ENCODE results near the gene CSNK2A1. TPM values are rescaled to one million over a fixed set of nuclear protein-coding genes. Genes with fewer than 3 reads are reported as not detected.

CSNK2A1 gene
- total RNA-seq, 1 donor from 2014 or later: 84.8 TPM

DNA sequence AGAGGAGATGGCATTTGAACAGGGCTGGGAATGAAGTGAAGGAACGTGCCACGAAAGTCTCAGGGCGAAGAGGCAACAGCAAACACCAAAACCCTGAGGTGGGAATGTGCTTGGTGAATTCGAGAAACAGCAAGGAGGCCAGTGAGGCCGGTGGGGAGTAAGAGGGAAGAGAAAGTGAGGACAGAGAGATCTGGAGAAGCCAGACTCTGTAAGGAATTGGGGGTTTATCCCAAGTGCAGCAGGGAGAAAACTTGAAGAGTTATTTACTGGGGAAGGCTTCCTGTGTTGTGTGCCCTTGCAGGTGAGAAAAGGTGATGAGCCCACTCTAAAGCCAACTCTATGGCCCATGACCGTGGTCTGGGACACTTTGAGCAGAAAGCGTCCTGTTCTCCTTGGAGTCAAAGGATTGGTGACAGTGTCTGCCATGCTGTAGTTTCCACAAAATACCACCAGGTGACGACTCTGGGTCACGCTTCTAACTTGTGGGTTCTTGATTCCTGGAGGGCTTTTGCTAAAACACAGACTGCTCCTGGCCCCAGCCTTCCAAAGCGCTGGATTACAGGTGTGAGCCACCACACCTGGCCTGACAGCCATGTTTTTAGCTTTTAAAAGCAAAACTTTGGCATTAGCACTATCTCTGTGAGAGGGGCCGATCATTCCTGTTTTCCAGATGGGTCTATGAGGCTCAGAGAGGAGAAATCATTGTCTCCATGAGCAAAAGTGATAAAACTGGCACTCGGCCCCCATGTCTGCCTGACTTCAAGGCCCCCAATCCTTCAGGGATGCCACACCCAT, 18.0 kb upstream of the CSNK2A1 start:
- H3K27me3 ChIP-seq: peaks cover 16% of the 10 kb centered on the region
- H3K27ac ChIP-seq: no peak overlapping the region
- DNase-seq (no peak), ATAC-seq (peak; percentile 91)
- H3K36me3 ChIP-seq: no peaks in the 10 kb centered on the region
- no peaks in the 10 kb centered on the region for H3K9me3 ChIP-seq
- no peak overlapping the region for H3K4me3 ChIP-seq
- H3K4me1 ChIP-seq: no peaks in the 10 kb centered on the region
- intact Hi-C loops (cut with DNase I): loop anchor here (5.0 kb wide), 1 partner anchor 86 kb away; no protein-coding TSS in a partner anchor
- TF ChIP-seq, protein P1, sequence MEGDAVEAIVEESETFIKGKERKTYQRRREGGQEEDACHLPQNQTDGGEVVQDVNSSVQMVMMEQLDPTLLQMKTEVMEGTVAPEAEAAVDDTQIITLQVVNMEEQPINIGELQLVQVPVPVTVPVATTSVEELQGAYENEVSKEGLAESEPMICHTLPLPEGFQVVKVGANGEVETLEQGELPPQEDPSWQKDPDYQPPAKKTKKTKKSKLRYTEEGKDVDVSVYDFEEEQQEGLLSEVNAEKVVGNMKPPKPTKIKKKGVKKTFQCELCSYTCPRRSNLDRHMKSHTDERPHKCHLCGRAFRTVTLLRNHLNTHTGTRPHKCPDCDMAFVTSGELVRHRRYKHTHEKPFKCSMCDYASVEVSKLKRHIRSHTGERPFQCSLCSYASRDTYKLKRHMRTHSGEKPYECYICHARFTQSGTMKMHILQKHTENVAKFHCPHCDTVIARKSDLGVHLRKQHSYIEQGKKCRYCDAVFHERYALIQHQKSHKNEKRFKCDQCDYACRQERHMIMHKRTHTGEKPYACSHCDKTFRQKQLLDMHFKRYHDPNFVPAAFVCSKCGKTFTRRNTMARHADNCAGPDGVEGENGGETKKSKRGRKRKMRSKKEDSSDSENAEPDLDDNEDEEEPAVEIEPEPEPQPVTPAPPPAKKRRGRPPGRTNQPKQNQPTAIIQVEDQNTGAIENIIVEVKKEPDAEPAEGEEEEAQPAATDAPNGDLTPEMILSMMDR (IDR thresholded peaks at IDR 0.05): peak; percentile 95

DNA sequence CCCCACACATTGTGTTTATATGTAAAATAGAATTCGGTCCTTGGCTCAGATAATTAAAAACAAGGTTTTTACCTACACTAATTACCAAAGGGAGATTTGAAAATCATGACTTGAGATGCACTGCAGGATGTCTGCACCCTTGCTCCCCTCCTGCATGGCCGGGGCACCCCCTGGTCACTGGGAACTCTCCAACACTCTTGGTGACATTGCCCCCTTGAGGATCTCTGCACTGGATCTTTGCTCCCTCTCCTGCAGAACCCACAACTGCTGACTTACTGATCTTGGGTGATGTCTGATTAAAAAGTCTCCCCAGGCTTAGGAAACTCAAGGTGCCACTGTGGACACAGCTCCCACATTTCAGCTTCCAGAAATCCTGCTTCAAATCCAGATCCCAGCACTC, 17.1 kb upstream of the CSNK2A1 start:
- ATAC-seq (no peak), DNase-seq (no peak)
- intact Hi-C loops (cut with DNase I): loop anchor here (5.0 kb wide), 1 partner anchor 87 kb away; no protein-coding TSS in a partner anchor
- TF ChIP-seq, protein P1 (IDR thresholded peaks at IDR 0.05): no peak
- Histone ChIP-seq H3K36me3 (no peaks in the 10 kb centered on the region), H3K4me3 (no peak overlapping the region), H3K9me3 (no peaks in the 10 kb centered on the region), H3K4me1 (no peaks in the 10 kb centered on the region), H3K27ac (no peak overlapping the region), H3K27me3 (peaks cover 16% of the 10 kb centered on the region)

DNA sequence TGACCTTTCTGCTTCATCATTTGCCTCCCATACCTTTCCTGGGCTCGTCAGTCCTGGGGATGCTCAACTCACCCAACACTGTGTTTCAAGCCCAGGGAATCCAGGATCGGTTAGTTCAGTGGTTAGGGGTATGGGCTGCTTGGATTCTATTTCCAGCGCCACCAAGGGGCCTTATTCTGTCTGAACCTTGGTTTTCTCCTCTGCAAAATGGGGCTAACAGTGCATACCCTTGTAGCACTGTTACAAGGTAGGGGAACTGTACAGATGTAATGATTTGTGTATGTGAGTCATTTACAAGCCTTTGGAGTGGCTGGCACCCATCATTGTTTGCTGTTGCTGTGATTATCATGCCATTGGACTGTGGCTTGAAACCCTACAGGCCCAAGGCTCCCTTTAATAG, 14.5 kb upstream of the CSNK2A1 start:
- H3K4me3 ChIP-seq: no peak overlapping the region
- no peaks in the 10 kb centered on the region for H3K4me1 ChIP-seq
- TF ChIP-seq, protein P1 (IDR thresholded peaks at IDR 0.05): no peak
- DNase-seq: no peak
- no peaks in the 10 kb centered on the region for H3K36me3 ChIP-seq
- intact Hi-C loops (cut with DNase I): no loop called here
- H3K27me3 ChIP-seq: peaks cover 20% of the 10 kb centered on the region
- H3K9me3 ChIP-seq: no peaks in the 10 kb centered on the region
- ATAC-seq: no peak
- no peak overlapping the region for H3K27ac ChIP-seq

DNA sequence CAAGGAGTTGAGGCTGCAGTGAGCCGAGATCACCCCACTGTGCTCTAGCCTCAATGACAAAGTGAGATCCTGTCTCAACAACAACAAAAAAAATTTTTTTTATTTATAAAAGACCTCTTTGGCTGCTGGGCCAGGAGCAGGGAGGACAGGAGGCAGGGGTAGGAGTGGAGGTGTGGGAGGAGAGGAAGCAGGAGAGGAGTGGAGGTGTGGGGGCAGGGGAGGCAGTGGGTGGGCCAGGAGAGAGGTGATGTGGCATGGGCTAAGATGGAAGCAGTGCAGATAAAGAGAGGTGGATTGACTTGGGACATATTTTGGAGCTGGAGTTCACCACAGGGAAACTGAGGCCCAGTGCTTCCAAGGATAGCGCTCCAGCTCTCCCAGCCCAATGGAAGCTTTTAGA, 13.4 kb upstream of the CSNK2A1 start:
- Histone ChIP-seq H3K9me3 (no peaks in the 10 kb centered on the region), H3K27me3 (peaks cover 26% of the 10 kb centered on the region), H3K4me1 (no peaks in the 10 kb centered on the region), H3K4me3 (no peak overlapping the region), H3K36me3 (no peaks in the 10 kb centered on the region), H3K27ac (no peak overlapping the region)
- TF ChIP-seq, protein P1 (IDR thresholded peaks at IDR 0.05): no peak
- no peak for DNase-seq
- intact Hi-C loops (cut with DNase I): no loop called here
- ATAC-seq: no peak

DNA sequence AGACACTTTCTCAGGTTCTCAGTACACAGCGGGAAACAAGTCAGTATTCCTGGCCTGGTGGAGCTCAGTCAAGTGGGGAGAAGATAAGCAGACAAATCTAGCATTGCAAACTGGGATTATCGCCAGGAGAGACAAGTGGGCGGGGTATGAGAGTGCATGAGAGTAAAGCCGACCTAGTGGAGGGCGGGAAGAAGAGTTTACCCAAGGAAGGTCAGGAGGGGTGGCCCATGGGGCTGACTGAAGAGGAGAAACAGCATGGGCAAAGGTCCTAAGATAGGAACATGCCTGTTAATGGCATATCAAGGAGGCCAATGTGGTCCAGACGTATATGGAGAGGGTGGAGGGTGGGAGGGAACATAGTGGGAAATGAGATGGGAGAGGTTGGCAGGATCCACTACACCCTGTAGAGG, 12.4 kb upstream of the CSNK2A1 start:
- peaks cover 16% of the 10 kb centered on the region for H3K27me3 ChIP-seq
- no peaks in the 10 kb centered on the region for H3K9me3 ChIP-seq
- H3K36me3 ChIP-seq: no peaks in the 10 kb centered on the region
- DNase-seq (no peak), ATAC-seq (peak; percentile 32)
- H3K27ac ChIP-seq: no peak overlapping the region
- intact Hi-C loops (cut with DNase I): no loop called here
- no peaks in the 10 kb centered on the region for H3K4me1 ChIP-seq
- TF ChIP-seq, protein P1 (IDR thresholded peaks at IDR 0.05): no peak
- H3K4me3 ChIP-seq: no peak overlapping the region
